ENCODE results near the gene MFSD11.

GRCh38 chr17:76757256-76757655 lies 19.3 kb downstream of the MFSD11 start:
- TF ChIP-seq CTCF (IDR thresholded peaks at IDR 0.05) (no peak), POLR2A (IDR thresholded peaks at IDR 0.05) (no peak)

Measured in heart left ventricle (tissue), 13 donors.